Memory B cell (primary cell): ENCODE measurements around the gene ZNF598.

Experiments used
- ATAC-seq: fragments of 150-1000 bp; cut with Tn5 transposase; 2 replicates; pipeline ENCODE4 v1.10.0; 2021; ENCODE audit warnings: low read depth, mild to moderate bottlenecking, moderate library complexity
- DNase-seq, 2 donors: peaks; one replicate each; pipeline ENCODE4 v3.0.0; 2022; ENCODE audit warnings: low spot score in 2 of 2
- H3K27ac Mint-ChIP-seq: one replicate; pipeline ENCODE4 v1.8.0; 2022; ENCODE audit warnings: mild to moderate bottlenecking, moderate library complexity, mixed read lengths
- H3K27me3 Mint-ChIP-seq: one replicate; pipeline ENCODE4 v1.8.0; 2022; ENCODE audit warnings: mixed read lengths
- H3K36me3 Mint-ChIP-seq: one replicate; pipeline ENCODE4 v1.8.0; 2022; ENCODE audit warnings: mild to moderate bottlenecking, mixed read lengths
- H3K4me1 Mint-ChIP-seq: one replicate; pipeline ENCODE4 v1.8.0; 2022; ENCODE audit warnings: mixed read lengths
- H3K4me3 Mint-ChIP-seq: one replicate; pipeline ENCODE4 v1.8.0; 2022; ENCODE audit warnings: mild to moderate bottlenecking, moderate library complexity, mixed read lengths
- H3K9me3 Mint-ChIP-seq: one replicate; pipeline ENCODE4 v1.8.0; 2022; ENCODE audit warnings: mixed read lengths

Gene ZNF598

GRCh38 chr16:1976951-1977874 is 32.4 kb downstream of the ZNF598 start:
- Mint-ChIP-seq H3K9me3 (no peaks in the 10 kb centered on the region), H3K36me3 (peaks cover 30% of the 10 kb centered on the region), H3K4me3 (no peak overlapping the region), H3K27ac (no peak overlapping the region), H3K27me3 (peaks cover 9% of the 10 kb centered on the region), H3K4me1 (peaks cover 6% of the 10 kb centered on the region)
- ATAC-seq (no peak), DNase-seq (no peak)

- ATAC-seq = no peak
- H3K4me1 Mint-ChIP-seq = peaks cover 11% of the 10 kb centered on the region
- H3K9me3 Mint-ChIP-seq = no peaks in the 10 kb centered on the region
- no peak for DNase-seq
- no peak overlapping the region for H3K27ac Mint-ChIP-seq
- H3K36me3 Mint-ChIP-seq = peaks cover 30% of the 10 kb centered on the region
- H3K4me3 Mint-ChIP-seq = no peak overlapping the region
- peaks cover 5% of the 10 kb centered on the region for H3K27me3 Mint-ChIP-seq
Measured at GRCh38 chr16:1976216-1976520, 33.5 kb downstream of the ZNF598 start.

GRCh38 chr16:1975432-1976215 is 34.0 kb downstream of the ZNF598 start:
- Mint-ChIP-seq H3K36me3 (peaks cover 30% of the 10 kb centered on the region), H3K4me1 (peaks cover 15% of the 10 kb centered on the region), H3K27me3 (peaks cover 5% of the 10 kb centered on the region), H3K4me3 (no peak overlapping the region), H3K9me3 (no peaks in the 10 kb centered on the region), H3K27ac (no peak overlapping the region)
- ATAC-seq (no peak), DNase-seq (no peak)

GRCh38 chr16:1974157-1975070 is 35.2 kb downstream of the ZNF598 start:
- ATAC-seq = no peak
- Mint-ChIP-seq H3K4me1 (peaks cover 15% of the 10 kb centered on the region), H3K9me3 (no peaks in the 10 kb centered on the region), H3K27me3 (peaks cover 5% of the 10 kb centered on the region), H3K27ac (no peak overlapping the region), H3K36me3 (peaks cover 30% of the 10 kb centered on the region), H3K4me3 (peak overlapping the region; percentile 50)
- no peak for DNase-seq

GRCh38 chr16:1973461-1974156 is 36.0 kb downstream of the ZNF598 start:
- no peak for DNase-seq
- Mint-ChIP-seq H3K27me3 (peaks cover 5% of the 10 kb centered on the region), H3K4me1 (peaks cover 15% of the 10 kb centered on the region), H3K27ac (peak overlapping the region; percentile 77), H3K36me3 (peaks cover 27% of the 10 kb centered on the region), H3K4me3 (no peak overlapping the region), H3K9me3 (no peaks in the 10 kb centered on the region)
- no peak for ATAC-seq

- DNase-seq = peak in 1 of 2 donors; percentile 18
- Mint-ChIP-seq H3K36me3 (peaks cover 22% of the 10 kb centered on the region), H3K4me3 (peak overlapping the region; percentile 94), H3K27ac (peak overlapping the region; percentile 95), H3K9me3 (no peaks in the 10 kb centered on the region), H3K27me3 (peaks cover 4% of the 10 kb centered on the region), H3K4me1 (peaks cover 15% of the 10 kb centered on the region)
- no peak for ATAC-seq
Measured at GRCh38 chr16:1972490-1972877, 37.1 kb downstream of the ZNF598 start.

GRCh38 chr16:1971796-1972489 is 37.7 kb downstream of the ZNF598 start, which contains the start of gene TBL3:
Gene TBL3 (plus strand): TSS chr16:1972053. CDS start chr16:1972165, 112 bp downstream.
- H3K9me3 Mint-ChIP-seq = no peaks in the 10 kb centered on the region
- H3K4me1 Mint-ChIP-seq = peaks cover 15% of the 10 kb centered on the region
- H3K27ac Mint-ChIP-seq = peak within 1 kb of the TSS; percentile 95

GRCh38 chr16:1968146-1968953 is 41.3 kb downstream of the ZNF598 start:
- ATAC-seq (no peak), DNase-seq (no peak)
- Mint-ChIP-seq H3K27me3 (peaks cover 3% of the 10 kb centered on the region), H3K27ac (no peak overlapping the region), H3K36me3 (peaks cover 8% of the 10 kb centered on the region), H3K4me3 (no peak overlapping the region), H3K4me1 (peaks cover 27% of the 10 kb centered on the region), H3K9me3 (no peaks in the 10 kb centered on the region)

More at GRCh38 chr16:1971796-1972489, 37.7 kb downstream of the ZNF598 start, which contains the start of gene TBL3:
- peak; percentile 98 for ATAC-seq
- Mint-ChIP-seq H3K27me3 (peaks cover 4% of the 10 kb centered on the region), H3K4me3 (peak within 1 kb of the TSS; percentile 94), H3K36me3 (peaks cover 18% of the 10 kb centered on the region)
- DNase-seq = peak; percentile 96 to 99

GRCh38 chr16:1966460-1966859 is 43.2 kb downstream of the ZNF598 start, which contains the start of gene RNF151:
Gene RNF151 (plus strand): TSS chr16:1966856. CDS start chr16:1966882, 26 bp downstream.
- H3K4me3 Mint-ChIP-seq = peak within 1 kb of the TSS; percentile 95
- H3K27me3 Mint-ChIP-seq = no peaks in the 10 kb centered on the region
- no peak for DNase-seq
- H3K4me1 Mint-ChIP-seq = peaks cover 26% of the 10 kb centered on the region
- H3K9me3 Mint-ChIP-seq = no peaks in the 10 kb centered on the region
- H3K27ac Mint-ChIP-seq = peak within 1 kb of the TSS; percentile 99
- peaks cover 9% of the 10 kb centered on the region for H3K36me3 Mint-ChIP-seq
- ATAC-seq = no peak

- no peaks in the 10 kb centered on the region for H3K27me3 Mint-ChIP-seq
- no peak for ATAC-seq
- peak overlapping the region; percentile 95 for H3K4me3 Mint-ChIP-seq
- H3K4me1 Mint-ChIP-seq = peaks cover 29% of the 10 kb centered on the region
- no peaks in the 10 kb centered on the region for H3K9me3 Mint-ChIP-seq
- DNase-seq = no peak
- H3K36me3 Mint-ChIP-seq = peaks cover 9% of the 10 kb centered on the region
- H3K27ac Mint-ChIP-seq = peak overlapping the region; percentile 99
Measured at GRCh38 chr16:1965396-1966001, 44.1 kb downstream of the ZNF598 start.

- Mint-ChIP-seq H3K27me3 (no peaks in the 10 kb centered on the region), H3K9me3 (no peaks in the 10 kb centered on the region), H3K36me3 (peaks cover 9% of the 10 kb centered on the region), H3K27ac (peak within 1 kb of the TSS; percentile 99), H3K4me1 (peaks cover 33% of the 10 kb centered on the region), H3K4me3 (peak within 1 kb of the TSS; percentile 95)
- ATAC-seq (peak; percentile 93), DNase-seq (peak; percentile 99)
Measured at GRCh38 chr16:1964506-1965395, 44.9 kb downstream of the ZNF598 start, which contains the start of gene RPS2. Gene RPS2 (minus strand): TSS chr16:1964826. CDS start chr16:1964625, 201 bp downstream.
